Epidermal melanocyte (primary cell): ENCODE data around the gene SKIL.

Experiments
- DNase-seq: peaks from one replicate; pipeline ENCODE4 v3.0.0; 2011; ENCODE audit warnings: low spot score; ENCODE audit not compliant: insufficient read length

The SKIL gene

GRCh38 chr3:170437176-170437575 is 79.7 kb downstream of the SKIL start:
- DNase-seq, result no peak

DNA sequence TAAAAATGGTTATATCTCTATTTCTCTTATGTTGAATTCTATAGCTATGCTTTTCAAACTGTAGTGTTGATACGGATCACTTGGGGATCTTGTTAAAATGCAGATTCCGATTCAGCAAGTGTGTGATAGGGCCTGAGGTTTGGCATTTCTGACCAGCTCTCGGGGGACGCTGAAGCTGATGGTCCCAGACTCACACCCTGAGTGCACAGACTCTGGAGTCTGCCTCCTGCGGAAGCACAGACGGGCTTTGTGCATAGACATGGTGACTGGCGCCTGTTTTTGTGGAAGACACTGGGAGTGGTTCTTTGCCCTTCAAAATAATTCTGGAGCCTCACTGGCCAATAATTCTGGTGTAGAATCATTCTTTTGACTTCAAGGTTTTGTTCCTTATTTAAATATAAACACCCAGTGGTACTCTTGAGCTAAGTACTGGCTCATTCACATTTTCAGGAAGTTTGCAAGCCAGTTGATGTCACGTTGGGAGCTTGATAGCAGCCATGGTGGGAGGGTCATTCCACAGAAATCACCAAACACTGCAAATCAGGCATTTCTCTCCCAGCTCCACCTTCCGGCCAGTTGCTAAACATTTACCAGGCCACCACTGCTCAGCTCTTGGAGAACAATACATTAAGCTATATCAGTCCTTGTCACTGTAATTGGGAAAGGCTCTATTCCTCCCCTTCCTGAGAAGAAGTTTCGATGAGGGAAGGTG is 80.3 kb downstream of the SKIL start:
- DNase-seq, result no peak

- no peak for DNase-seq
Observed at GRCh38 chr3:170438836-170439235, 81.3 kb downstream of the SKIL start.

GRCh38 chr3:170440344-170440743 is 82.8 kb downstream of the SKIL start:
- DNase-seq, result no peak

DNA sequence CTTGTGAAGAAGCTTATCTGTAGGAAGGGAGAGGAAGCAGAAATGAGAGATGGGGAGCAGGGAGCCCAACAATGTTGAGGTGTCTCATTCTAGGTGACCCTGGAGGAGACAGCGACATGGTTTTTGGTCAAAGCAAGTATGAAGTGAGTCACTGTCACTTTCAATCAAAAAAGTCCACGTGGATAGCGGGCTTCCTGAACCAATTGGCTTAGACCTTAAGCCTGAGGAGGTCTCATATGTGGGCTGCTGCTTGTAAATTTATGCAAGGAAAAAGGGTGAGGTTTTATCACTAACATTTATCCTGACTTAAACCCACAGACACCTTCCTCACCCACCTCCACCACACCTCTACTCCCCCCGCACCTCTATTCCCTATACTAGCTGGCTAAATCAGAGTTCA is 83.9 kb downstream of the SKIL start:
- DNase-seq, result no peak

GRCh38 chr3:170442947-170443346 is 85.4 kb downstream of the SKIL start:
- DNase-seq, result no peak

DNA sequence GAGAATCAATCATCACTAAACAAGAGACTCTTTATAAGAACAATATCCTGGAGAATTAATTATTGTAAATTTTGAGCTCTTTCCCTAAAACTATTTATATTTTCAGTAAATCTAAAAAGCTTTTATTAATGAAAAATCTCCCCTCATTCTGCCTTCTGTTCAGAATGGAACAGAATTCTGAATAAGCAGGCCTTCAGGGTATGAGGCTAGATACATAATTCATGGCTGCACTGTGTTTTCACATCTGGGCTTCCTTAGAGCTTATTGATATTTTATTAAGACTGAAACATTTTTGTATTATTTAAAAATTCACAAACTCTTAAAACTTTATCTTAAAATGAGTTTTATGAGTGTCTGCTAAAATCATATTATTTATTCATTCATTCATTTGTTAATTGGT is 85.9 kb downstream of the SKIL start:
- no peak for DNase-seq
